Measurements from ENCODE around the gene FAM163B. TPM values are rescaled to one million over a fixed set of nuclear protein-coding genes. Genes with fewer than 3 reads are reported as not detected.

FAM163B gene
- total RNA-seq, 2 experiments from 2014 or later = not detected

- POLR2A ChIA-PET = no interaction called here
- H3K4me3 Mint-ChIP-seq = no peak overlapping the region
- ATAC-seq = no peak
Observed at GRCh38 chr9:133583111-133583510, 26.1 kb downstream of the FAM163B start.

GRCh38 chr9:133582501-133583045, 26.6 kb downstream of the FAM163B start:
- H3K36me3 Mint-ChIP-seq (ENCODE audit: low read depth) = no peaks in the 10 kb centered on the region
- H3K9me3 Mint-ChIP-seq (ENCODE audit: insufficient read depth) = no peaks in the 10 kb centered on the region
- H3K27ac Mint-ChIP-seq = no peak overlapping the region
- no peak for DNase-seq
- no peak for ATAC-seq
- no peaks in the 10 kb centered on the region for H3K4me1 Mint-ChIP-seq (ENCODE audit: low read depth)
- POLR2A ChIA-PET = no interaction called here
- H3K27me3 Mint-ChIP-seq (ENCODE audit: low read depth) = peaks cover 39% of the 10 kb centered on the region
- CTCF ChIA-PET = no interaction called here
- no peak overlapping the region for H3K4me3 Mint-ChIP-seq

More at GRCh38 chr9:133583111-133583510, 26.1 kb downstream of the FAM163B start:
- no peaks in the 10 kb centered on the region for H3K4me1 Mint-ChIP-seq (ENCODE audit: low read depth)
- H3K27me3 Mint-ChIP-seq (ENCODE audit: low read depth) = peaks cover 38% of the 10 kb centered on the region
- H3K9me3 Mint-ChIP-seq (ENCODE audit: insufficient read depth) = no peaks in the 10 kb centered on the region
- no peak for DNase-seq
- CTCF ChIA-PET = no interaction called here
- no peaks in the 10 kb centered on the region for H3K36me3 Mint-ChIP-seq (ENCODE audit: low read depth)
- no peak overlapping the region for H3K27ac Mint-ChIP-seq

GRCh38 chr9:133581513-133582343, 27.5 kb downstream of the FAM163B start:
- Mint-ChIP-seq H3K4me1 (ENCODE audit: low read depth) (no peaks in the 10 kb centered on the region), H3K27ac (no peak overlapping the region), H3K27me3 (ENCODE audit: low read depth) (peaks cover 42% of the 10 kb centered on the region), H3K4me3 (no peak overlapping the region), H3K36me3 (ENCODE audit: low read depth) (no peaks in the 10 kb centered on the region), H3K9me3 (ENCODE audit: insufficient read depth) (no peaks in the 10 kb centered on the region)
- CTCF ChIA-PET = interaction anchor here (0.8 to 1.1 kb wide), 2 partner anchors 8 to 39 kb away, joined by 3 to 4 read pairs; no protein-coding TSS in a partner anchor
- ATAC-seq = no peak
- DNase-seq = no peak
- POLR2A ChIA-PET = no interaction called here

DNA sequence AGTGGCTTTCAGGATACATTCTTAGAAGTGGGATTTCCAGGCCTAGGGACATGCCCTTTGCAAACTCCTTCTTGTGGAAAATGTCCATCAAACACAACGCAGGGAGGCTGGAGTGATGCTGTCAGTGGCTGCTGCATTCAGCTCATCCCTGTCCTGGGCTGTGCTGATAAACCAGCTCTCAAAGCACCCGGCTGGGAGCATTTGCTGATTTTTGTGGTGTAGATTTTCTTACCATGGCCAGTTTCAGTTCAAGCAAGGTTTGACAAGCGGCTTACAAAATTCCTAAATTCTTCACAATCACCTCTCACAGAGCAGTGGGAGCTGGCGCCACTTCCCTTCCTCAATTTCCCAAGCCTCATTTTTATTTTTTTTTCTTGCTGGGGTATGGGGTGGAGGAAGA, 28.2 kb downstream of the FAM163B start:
- Mint-ChIP-seq H3K4me1 (ENCODE audit: low read depth) (no peaks in the 10 kb centered on the region), H3K27me3 (ENCODE audit: low read depth) (peaks cover 44% of the 10 kb centered on the region), H3K4me3 (no peak overlapping the region), H3K27ac (no peak overlapping the region), H3K9me3 (ENCODE audit: insufficient read depth) (no peaks in the 10 kb centered on the region), H3K36me3 (ENCODE audit: low read depth) (no peaks in the 10 kb centered on the region)
- ChIA-PET CTCF (interaction anchor here (1.1 kb wide), 1 partner anchor 9 kb away, joined by 4 read pairs; no protein-coding TSS in a partner anchor), POLR2A (interaction anchor here (0.6 kb wide), 1 partner anchor 158 kb away, joined by 4 read pairs; no protein-coding TSS in a partner anchor)
- DNase-seq (no peak), ATAC-seq (no peak)

GRCh38 chr9:133580419-133580738, 28.8 kb downstream of the FAM163B start:
- POLR2A ChIA-PET = interaction anchor here (0.6 kb wide), 1 partner anchor 159 kb away, joined by 4 read pairs; no protein-coding TSS in a partner anchor

GRCh38 chr9:133579601-133580418, 29.4 kb downstream of the FAM163B start:
- ATAC-seq = no peak
- Mint-ChIP-seq H3K9me3 (ENCODE audit: insufficient read depth) (no peaks in the 10 kb centered on the region), H3K36me3 (ENCODE audit: low read depth) (no peaks in the 10 kb centered on the region), H3K4me3 (no peak overlapping the region), H3K27me3 (ENCODE audit: low read depth) (peaks cover 34% of the 10 kb centered on the region), H3K4me1 (ENCODE audit: low read depth) (no peaks in the 10 kb centered on the region), H3K27ac (no peak overlapping the region)
- ChIA-PET CTCF (no interaction called here), POLR2A (no interaction called here)
- DNase-seq = no peak

More at GRCh38 chr9:133580419-133580738, 28.8 kb downstream of the FAM163B start:
- Mint-ChIP-seq H3K4me1 (ENCODE audit: low read depth) (no peaks in the 10 kb centered on the region), H3K27me3 (ENCODE audit: low read depth) (peaks cover 37% of the 10 kb centered on the region), H3K4me3 (no peak overlapping the region), H3K9me3 (ENCODE audit: insufficient read depth) (no peaks in the 10 kb centered on the region), H3K36me3 (ENCODE audit: low read depth) (no peaks in the 10 kb centered on the region), H3K27ac (no peak overlapping the region)
- CTCF ChIA-PET = interaction anchor here (1.1 kb wide), 1 partner anchor 9 kb away, joined by 4 read pairs; no protein-coding TSS in a partner anchor
- no peak for DNase-seq
- no peak for ATAC-seq

GRCh38 chr9:133578524-133579441, 30.4 kb downstream of the FAM163B start:
- Mint-ChIP-seq H3K4me3 (no peak overlapping the region), H3K9me3 (ENCODE audit: insufficient read depth) (no peaks in the 10 kb centered on the region), H3K27me3 (ENCODE audit: low read depth) (peaks cover 32% of the 10 kb centered on the region), H3K27ac (no peak overlapping the region), H3K36me3 (ENCODE audit: low read depth) (no peaks in the 10 kb centered on the region), H3K4me1 (ENCODE audit: low read depth) (no peaks in the 10 kb centered on the region)
- ATAC-seq = no peak
- ChIA-PET CTCF (no interaction called here), POLR2A (no interaction called here)
- no peak for DNase-seq

DNA sequence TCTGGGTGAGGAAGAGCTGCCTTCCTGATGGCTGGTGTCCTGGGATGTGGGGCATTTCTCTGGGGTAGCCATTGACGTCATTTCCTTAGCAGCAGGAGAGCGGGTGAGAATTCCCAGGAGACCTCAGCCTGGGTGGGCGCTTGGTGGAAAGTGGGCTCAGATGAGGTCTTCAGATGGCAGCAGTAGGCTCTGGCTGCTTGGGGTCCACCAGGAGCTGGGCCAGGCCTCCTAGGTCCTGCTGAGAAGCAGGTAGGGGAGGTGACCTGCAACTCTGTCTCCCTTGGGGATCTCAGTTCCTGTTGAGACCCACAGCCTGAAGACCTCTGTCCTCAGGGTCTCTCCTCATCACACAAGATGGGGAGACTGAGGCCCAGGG, 31.5 kb downstream of the FAM163B start:
- CTCF ChIA-PET = interaction anchor here (1.4 kb wide), 1 partner anchor 27 kb away, joined by 3 read pairs; no protein-coding TSS in a partner anchor
- no peak overlapping the region for H3K27ac Mint-ChIP-seq
- ATAC-seq (no peak), DNase-seq (no peak)
- H3K4me1 Mint-ChIP-seq (ENCODE audit: low read depth) = no peaks in the 10 kb centered on the region
- H3K36me3 Mint-ChIP-seq (ENCODE audit: low read depth) = no peaks in the 10 kb centered on the region
- H3K4me3 Mint-ChIP-seq = no peak overlapping the region
- POLR2A ChIA-PET = no interaction called here
- H3K9me3 Mint-ChIP-seq (ENCODE audit: insufficient read depth) = no peaks in the 10 kb centered on the region
- peaks cover 32% of the 10 kb centered on the region for H3K27me3 Mint-ChIP-seq (ENCODE audit: low read depth)

- no peaks in the 10 kb centered on the region for H3K36me3 Mint-ChIP-seq (ENCODE audit: low read depth)
- peaks cover 32% of the 10 kb centered on the region for H3K27me3 Mint-ChIP-seq (ENCODE audit: low read depth)
- ChIA-PET POLR2A (no interaction called here), CTCF (interaction anchor here (1.4 kb wide), 1 partner anchor 28 kb away, joined by 3 read pairs; no protein-coding TSS in a partner anchor)
- DNase-seq = no peak
- no peaks in the 10 kb centered on the region for H3K4me1 Mint-ChIP-seq (ENCODE audit: low read depth)
- no peaks in the 10 kb centered on the region for H3K9me3 Mint-ChIP-seq (ENCODE audit: insufficient read depth)
- no peak overlapping the region for H3K4me3 Mint-ChIP-seq
- H3K27ac Mint-ChIP-seq = no peak overlapping the region
- ATAC-seq = no peak
Observed at GRCh38 chr9:133576875-133577736, 32.1 kb downstream of the FAM163B start.

DNA sequence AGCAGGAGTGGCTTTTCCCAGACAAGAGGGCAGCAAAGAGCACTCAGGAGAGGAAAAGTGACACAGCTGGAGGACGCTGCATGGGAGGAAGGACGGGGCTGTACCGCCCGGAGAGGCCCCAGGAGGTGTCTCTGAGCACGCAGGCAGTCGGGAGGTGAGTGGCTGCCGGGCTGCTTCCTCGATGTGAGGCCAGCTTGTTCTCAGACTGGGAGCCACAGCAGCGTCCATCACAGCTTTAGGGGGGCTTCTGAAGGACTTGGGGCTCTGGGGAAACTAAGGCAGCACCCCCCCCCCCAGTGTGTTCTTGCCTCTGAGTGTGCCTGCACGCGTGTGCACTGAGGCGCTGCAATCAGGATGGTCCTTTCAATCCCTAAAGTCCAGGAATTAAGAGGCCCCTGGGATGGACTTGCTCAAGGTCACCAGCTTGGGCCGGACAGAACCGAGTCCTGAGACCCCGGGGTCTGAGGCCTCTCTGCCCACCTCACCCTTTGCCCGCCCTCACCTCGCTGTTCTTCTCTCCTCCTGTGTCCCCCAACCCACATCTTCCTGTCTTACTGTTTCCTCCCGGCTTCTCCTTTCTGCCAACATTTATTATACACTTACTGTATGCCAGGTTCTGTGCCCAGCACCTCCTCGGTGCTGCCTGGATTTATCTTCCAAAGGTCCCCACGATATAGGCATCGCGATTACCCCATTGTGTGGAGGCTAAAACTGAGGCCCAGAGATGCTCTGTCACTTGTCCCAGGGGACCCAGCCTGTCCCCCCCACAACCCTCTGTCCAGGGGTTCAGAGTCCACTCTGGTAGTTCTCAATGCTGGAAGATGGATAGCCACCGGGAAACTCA, 32.9 kb downstream of the FAM163B start:
- ChIA-PET CTCF (interaction anchor here (1.4 kb wide), 1 partner anchor 29 kb away, joined by 3 read pairs; no protein-coding TSS in a partner anchor), POLR2A (no interaction called here)
- no peak for ATAC-seq
- H3K27ac Mint-ChIP-seq = no peak overlapping the region
- peaks cover 26% of the 10 kb centered on the region for H3K27me3 Mint-ChIP-seq (ENCODE audit: low read depth)
- H3K4me3 Mint-ChIP-seq = no peak overlapping the region
- DNase-seq = no peak
- H3K4me1 Mint-ChIP-seq (ENCODE audit: low read depth) = no peaks in the 10 kb centered on the region
- H3K36me3 Mint-ChIP-seq (ENCODE audit: low read depth) = no peaks in the 10 kb centered on the region
- no peaks in the 10 kb centered on the region for H3K9me3 Mint-ChIP-seq (ENCODE audit: insufficient read depth)
